Measurements from ENCODE around the gene ZBP1. TPM values are rescaled to one million over a fixed set of nuclear protein-coding genes. Genes with fewer than 3 reads are reported as not detected.

Gene ZBP1
- total RNA-seq, 6 donors from 2014 or later = 3.2 to 9.4 (median 4.8) TPM

DNA sequence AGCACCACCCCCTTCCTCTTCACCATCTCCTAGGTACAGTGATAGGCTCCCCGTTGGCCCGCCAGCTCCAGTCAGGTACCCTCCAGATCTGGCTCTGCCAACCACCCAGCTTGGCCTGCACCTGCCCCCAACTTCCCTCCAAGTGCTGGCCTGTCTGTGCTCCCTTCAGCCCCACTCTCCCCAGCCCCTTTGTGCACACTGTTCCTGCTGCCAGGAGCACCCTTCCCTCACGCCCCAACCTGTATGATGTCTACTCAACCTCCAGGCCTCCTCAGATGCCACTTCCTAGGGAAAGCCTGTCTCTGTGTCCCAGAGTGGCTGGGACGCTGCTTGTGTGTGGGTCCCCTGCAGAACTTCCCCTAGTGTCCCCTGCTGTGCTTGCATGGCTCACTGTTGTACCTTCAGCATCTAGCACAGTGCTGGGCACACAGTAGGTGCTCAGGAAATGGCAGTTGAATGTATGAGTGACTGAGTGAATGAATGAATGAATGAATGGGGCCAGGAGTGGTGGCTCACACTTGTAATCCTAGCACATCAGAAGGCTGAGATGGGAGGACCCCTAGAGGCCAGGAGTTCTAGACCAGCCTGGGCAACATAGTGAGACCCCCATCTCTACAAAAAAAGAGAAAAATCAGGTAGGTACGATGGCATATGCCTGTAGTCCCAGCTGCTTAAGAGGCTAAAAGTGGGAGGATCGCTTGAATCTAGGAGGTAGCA is 3.0 kb downstream of the ZBP1 start:
- H3K27me3 ChIP-seq = no peaks in the 10 kb centered on the region
- H3K36me3 ChIP-seq = no peaks in the 10 kb centered on the region
- WGBS, 2 donors = 83 to 85% methylated on average over 6 of the region's 6 CpGs
- H3K4me3 ChIP-seq = no peak overlapping the region
- DNase-seq (no peak), ATAC-seq (ENCODE audit: low FRiP score in 2 of 2) (no peak)
- no peaks in the 10 kb centered on the region for H3K9me3 ChIP-seq
- H3K4me1 ChIP-seq = peaks cover 0 to 11% (median 0%) of the 10 kb centered on the region in 4 donors
- no peak overlapping the region for H3K27ac ChIP-seq
- no peak for TF ChIP-seq EP300 (IDR thresholded peaks at IDR 0.05)
- TF ChIP-seq POLR2AphosphoS5 (IDR thresholded peaks at IDR 0.05) = no peak
- TF ChIP-seq, protein P1, sequence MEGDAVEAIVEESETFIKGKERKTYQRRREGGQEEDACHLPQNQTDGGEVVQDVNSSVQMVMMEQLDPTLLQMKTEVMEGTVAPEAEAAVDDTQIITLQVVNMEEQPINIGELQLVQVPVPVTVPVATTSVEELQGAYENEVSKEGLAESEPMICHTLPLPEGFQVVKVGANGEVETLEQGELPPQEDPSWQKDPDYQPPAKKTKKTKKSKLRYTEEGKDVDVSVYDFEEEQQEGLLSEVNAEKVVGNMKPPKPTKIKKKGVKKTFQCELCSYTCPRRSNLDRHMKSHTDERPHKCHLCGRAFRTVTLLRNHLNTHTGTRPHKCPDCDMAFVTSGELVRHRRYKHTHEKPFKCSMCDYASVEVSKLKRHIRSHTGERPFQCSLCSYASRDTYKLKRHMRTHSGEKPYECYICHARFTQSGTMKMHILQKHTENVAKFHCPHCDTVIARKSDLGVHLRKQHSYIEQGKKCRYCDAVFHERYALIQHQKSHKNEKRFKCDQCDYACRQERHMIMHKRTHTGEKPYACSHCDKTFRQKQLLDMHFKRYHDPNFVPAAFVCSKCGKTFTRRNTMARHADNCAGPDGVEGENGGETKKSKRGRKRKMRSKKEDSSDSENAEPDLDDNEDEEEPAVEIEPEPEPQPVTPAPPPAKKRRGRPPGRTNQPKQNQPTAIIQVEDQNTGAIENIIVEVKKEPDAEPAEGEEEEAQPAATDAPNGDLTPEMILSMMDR (IDR thresholded peaks at IDR 0.05) = no peak

DNA sequence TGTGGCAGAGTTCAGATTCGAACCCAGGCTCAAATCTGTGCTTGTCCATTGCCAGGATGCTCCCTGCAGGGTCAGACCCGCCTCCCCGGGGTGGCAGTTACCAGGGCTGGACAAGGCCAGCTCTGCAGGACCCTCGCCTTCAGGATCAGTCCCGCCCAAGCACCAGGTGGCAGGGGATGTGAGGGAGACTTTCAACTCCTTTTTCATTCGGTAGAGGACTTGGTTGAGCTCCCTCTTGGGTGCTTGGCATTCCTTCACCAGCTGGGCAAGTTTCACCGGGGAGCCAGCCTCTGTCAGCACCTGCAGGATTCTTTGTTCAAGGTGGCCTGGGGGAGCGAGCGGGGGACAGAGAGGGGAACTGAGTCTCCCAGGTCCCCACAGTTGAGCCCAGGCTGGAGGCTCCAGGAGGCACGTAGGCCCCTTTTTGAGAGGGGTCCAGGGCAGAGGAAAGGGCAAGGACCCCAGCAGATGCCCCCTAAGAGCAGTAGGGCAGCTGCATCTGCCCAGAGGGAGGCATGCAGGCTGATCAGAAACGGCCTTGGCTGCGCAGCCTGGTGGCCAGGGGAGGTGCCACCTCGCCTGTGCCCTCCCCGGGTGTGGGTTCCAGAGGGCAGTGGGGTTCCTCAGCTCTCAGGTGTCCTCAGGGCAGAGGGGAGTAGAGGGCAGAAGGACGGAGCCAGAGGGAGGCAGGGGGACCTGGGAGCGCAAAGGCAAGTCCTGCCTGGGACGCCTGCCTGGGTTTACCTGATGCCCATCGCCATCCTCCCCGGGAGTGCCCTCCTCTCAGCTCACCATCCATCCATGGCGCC is 3.9 kb downstream of the ZBP1 start:
- Histone ChIP-seq H3K36me3 (no peaks in the 10 kb centered on the region), H3K4me3 (no peak overlapping the region), H3K27me3 (no peaks in the 10 kb centered on the region), H3K4me1 (peaks cover 0 to 11% (median 0%) of the 10 kb centered on the region in 4 donors), H3K27ac (no peak overlapping the region), H3K9me3 (no peaks in the 10 kb centered on the region)
- 90% methylated on average over 10 to 14 of the region's 20 CpGs for WGBS, 2 donors
- TF ChIP-seq POLR2A (IDR thresholded peaks at IDR 0.05) = no peak
- TF ChIP-seq, protein P1 (IDR thresholded peaks at IDR 0.05) = no peak
- no peak for TF ChIP-seq POLR2AphosphoS5 (IDR thresholded peaks at IDR 0.05)
- TF ChIP-seq EP300 (IDR thresholded peaks at IDR 0.05) = no peak
- DNase-seq (peak in 1 of 2 donors; percentile 66), ATAC-seq (ENCODE audit: low FRiP score in 2 of 2) (no peak)

DNA sequence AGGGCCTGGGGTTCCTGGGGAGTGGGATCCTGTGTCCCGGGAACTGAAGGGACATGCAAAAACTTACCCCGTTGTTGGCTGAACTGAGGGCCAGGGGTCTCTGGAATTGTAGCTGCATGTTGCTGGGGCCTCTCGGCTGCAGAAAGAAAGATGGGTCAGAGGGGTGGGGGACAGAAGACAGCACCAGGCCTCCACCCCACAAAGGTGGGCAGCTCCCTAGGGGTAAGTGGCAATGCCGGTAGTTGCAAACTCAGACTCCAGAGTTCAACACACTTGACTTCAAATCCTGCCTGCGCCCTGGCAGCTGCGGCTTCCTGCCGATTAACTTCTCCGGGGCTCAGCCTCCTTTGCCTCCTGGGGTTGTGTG is 4.8 kb downstream of the ZBP1 start:
- H3K4me3 ChIP-seq = no peak overlapping the region
- H3K27ac ChIP-seq = no peak overlapping the region
- no peak for DNase-seq
- no peaks in the 10 kb centered on the region for H3K27me3 ChIP-seq
- no peak for TF ChIP-seq EP300 (IDR thresholded peaks at IDR 0.05)
- no peak for TF ChIP-seq POLR2A (IDR thresholded peaks at IDR 0.05)
- TF ChIP-seq, protein P1 (IDR thresholded peaks at IDR 0.05) = no peak
- no peak for TF ChIP-seq POLR2AphosphoS5 (IDR thresholded peaks at IDR 0.05)
- H3K36me3 ChIP-seq = no peaks in the 10 kb centered on the region
- peaks cover 0 to 11% (median 0%) of the 10 kb centered on the region in 4 donors for H3K4me1 ChIP-seq
- H3K9me3 ChIP-seq = no peaks in the 10 kb centered on the region
- no peak for ATAC-seq (ENCODE audit: low FRiP score in 2 of 2)
- 71 to 86% methylated on average over 5 to 8 of the region's 8 CpGs for WGBS, 2 donors

DNA sequence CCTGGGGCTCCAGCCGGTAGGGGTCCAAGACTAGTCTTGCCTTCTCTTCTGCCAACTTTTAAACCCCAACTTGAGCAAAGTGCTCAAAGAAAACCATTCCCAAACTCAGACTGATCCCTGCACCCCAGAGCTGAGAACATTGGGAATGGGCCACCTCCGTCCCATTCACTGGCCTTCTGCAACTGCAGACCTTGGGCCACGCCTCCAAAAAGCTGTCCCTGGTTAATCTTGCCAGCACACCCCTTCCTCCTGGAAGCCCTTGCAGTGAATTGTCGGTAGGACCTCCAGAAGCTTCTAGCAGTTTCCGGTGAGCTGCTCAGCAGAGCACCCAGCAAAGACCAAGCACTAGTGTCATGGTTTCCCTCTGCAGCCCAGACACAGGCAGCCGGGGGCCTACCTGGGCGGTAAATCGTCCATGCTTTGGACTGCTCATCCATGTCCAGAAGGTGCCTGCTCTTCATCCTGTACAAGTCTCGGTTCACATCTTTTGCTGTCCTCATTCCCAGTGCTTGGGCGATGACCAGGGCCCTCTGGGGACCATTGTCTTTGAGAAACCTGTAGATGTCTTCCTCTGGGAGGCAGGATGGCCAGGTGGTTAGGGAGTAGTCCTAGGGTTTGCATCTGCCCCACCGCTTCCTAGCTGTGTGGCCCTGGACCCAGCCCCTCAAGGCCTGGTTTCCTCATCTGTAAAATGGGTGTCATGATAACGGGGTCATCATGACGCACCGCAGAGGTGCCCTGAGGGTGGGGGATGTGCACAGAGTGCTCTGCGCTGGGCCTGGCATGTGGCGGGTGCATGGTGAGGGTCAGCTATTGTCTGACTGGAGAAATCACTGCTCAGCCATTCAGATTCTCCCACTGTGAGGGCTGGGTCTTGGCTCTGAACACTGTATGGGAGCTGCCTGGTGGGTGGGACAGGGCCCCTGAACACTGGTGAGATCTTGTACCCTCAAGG is 5.5 kb downstream of the ZBP1 start:
- H3K4me1 ChIP-seq = peaks cover 0 to 11% (median 0%) of the 10 kb centered on the region in 4 donors
- ATAC-seq (ENCODE audit: low FRiP score in 2 of 2) (no peak), DNase-seq (no peak)
- H3K27me3 ChIP-seq = no peaks in the 10 kb centered on the region
- no peak overlapping the region for H3K4me3 ChIP-seq
- 84 to 91% methylated on average over 5 to 16 of the region's 16 CpGs for WGBS, 2 donors
- no peak overlapping the region for H3K27ac ChIP-seq
- H3K9me3 ChIP-seq = no peaks in the 10 kb centered on the region
- no peaks in the 10 kb centered on the region for H3K36me3 ChIP-seq
- TF ChIP-seq POLR2A (IDR thresholded peaks at IDR 0.05) (no peak), EP300 (IDR thresholded peaks at IDR 0.05) (no peak), POLR2AphosphoS5 (IDR thresholded peaks at IDR 0.05) (no peak)
- TF ChIP-seq, protein P1 (IDR thresholded peaks at IDR 0.05) = no peak

Measured in upper lobe of left lung (tissue), 6 donors.